CD4-positive, alpha-beta T cell treated with Interleukin-17A for 1 hour (primary cell): ENCODE results near the gene MTM1.
A peak's percentile ranks its signal among the peaks of the same experiment; 100 is the strongest.

Experiments
- DNase-seq: peaks from one replicate; pipeline ENCODE4 v3.0.0-alpha.2; 2020

MTM1 gene

DNA sequence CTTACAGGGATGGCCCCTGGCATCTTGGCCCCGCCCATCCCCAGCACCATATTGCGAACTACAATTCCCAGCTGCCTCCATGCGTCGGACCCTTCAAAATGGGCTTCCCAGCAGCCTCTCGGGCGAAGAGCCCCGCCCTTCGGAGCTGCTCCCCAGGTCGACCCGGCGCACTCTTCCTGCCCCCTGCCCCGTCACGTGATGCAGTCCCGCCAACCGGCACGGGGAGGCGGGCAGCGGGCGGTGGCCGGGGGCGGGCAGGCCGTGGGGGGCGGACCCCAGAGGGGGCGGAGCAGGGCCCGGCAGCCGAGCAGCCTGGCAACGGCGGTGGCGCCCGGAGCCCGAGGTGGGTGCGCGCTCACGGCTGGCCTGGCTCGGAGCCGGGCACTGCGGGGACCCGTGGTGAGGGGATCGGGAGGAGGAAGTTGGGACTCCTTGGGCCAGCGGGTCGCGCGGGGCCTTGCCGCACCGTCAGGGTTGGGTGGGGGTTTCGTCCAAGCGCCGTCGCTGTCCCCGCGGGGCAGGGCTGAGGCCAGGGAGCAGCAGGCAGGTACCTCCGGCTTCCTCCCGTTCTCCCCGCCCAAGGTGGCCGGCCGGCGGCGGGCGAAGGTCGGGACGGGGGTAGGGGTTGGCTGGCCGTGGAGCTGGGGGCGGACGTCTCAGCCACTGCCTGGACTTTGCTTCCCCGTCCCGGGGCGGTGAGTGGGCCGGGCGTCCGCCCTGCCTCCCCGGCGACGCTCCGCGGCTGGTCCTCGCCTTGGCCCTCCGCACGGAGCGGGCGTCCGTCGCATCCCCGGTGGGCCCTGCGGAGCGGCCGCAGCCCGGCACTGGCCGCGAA is at the start of gene MTM1:
Gene MTM1 (plus strand): TSS at position 302 of the 835 bp plus-strand sequence. CDS start 23,994 bp downstream, outside the sequence.
- DNase-seq = peak; percentile 94

DNA sequence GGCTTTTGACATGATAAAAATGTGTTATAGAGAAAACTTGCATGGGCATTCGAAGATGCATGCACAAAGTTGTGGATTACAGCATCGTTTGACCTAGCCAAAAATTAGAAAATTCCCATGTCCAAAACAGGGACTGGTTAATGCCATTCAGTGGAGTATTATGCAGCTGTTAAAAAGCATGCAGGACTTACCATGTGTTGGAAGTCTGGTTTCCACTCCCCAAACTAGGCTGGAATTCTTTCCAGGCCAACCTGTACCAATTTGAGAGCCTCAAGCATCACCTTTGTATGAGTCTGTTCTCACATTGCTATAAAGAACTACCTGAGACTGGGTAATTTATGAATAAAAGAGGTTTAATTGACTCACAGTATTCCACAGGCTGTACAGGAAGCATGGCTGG is 45.9 kb upstream of the MTM1 start:
- DNase-seq = no peak

DNA sequence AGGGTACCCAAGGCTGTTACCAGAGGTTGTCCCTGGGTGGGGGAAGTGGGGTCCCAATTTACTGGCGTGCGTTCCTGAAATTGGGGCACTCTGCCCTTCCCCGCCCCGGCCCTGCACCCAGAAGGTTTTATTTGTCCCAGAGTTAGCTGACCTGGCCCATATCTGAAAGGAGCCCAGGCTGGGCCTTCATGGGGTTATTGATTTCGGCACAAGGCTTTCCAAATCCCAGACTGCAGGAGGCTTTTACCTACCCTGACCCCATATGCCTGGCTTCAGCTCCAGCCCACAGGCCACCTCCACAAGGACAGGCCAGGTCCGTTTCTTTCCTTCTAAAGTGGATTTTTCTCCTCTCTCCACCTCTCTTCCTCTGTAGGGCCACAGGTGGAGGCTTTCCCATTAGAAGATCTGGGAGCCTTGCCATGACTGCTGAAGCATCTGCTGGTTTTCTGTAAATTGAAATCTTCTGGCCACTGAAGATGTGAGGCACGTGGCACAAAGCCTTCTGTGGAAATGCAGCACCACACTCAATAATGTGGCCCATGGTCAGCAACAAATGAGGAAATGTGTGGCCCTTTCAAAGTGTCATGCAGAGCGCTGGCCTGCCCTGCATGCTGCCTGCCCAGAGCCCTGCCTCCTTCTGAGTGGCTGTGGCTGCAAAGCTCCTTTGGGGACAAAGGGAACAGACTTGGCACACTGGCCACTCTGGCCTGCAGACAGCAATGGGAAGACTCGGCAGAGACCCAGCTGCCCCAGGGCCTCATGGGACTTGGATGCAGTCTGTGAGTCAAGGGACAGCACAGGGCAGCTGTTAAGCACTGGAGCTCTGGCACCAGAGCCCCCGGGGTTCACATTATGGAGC is 43.1 kb upstream of the MTM1 start:
- no peak for DNase-seq

DNA sequence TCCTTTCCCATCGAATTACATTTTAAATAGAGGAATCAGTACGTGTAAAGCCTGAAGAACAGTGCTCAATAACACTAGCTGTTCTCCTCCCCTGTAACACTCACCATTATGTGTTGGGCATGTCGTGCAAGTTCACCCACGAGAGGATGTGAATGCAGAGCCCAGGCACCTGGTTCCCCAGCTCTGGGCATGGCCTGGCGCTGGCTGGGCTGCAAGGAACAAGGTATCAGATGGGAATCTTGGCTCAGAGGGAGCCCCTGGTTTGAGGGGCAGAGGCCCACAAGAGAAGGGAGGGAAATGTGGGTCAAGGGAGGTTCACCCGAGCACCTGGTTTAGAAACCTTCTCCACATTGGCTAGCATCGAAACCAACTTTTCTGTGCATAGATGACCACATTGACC is 41.7 kb upstream of the MTM1 start:
- no peak for DNase-seq

DNA sequence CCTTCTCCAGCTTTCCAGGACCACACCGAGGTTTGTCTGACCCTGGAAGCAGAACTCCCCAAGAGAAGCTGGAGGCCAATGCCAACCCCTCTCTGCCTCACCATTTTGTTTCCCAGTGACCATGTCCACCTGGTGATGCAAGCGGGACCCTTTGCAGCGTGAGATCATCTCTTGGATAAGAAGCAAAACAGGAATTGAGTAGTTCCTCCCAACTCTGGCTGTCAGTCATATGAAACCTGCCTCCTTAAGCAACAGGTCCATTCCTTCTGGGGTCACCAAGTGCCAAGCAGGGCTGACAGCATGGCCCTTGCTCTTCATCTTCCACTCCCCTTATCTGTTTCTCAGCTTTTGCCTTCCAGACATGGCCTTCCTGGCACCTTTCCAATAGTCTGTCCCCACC is 41.3 kb upstream of the MTM1 start:
- DNase-seq = no peak

DNA sequence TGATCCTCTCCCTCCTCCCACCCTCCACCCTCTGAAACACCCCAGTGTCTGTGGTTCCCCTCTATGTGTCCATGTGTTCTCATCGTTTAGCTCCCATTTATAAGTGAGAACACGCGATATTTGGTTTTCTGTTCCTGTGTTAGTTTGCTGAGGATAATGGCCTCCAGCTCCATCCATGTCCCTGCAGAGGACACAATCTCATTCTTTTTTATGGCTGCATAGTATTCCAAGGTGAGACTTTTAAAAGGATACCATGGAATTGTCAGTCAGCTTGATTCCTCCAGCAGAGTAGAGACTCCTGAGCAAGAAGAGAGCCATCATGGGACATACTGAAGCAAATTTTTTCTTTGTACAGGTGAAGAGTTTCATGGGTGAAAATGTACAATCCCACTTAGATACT is 38.8 kb upstream of the MTM1 start:
- no peak for DNase-seq

DNA sequence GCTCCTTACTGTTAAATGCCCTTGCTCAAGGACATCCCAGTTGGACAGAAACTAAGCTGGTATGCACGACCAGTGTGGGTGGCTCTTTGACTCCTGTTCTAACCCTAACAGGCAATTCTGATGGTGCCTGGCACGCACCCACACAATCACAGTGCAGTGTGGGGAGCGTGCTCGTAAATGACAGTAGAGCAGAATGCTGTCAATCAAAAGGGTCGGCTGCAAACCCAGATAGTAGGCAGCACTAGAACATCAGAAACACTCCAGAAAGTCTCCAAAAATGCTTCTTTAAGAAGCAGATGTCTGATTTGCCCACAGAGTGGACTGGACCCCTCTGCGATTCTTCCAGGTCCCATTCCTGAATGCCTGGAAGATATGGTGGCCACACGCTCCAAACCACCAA is 37.6 kb upstream of the MTM1 start:
- DNase-seq = no peak

DNA sequence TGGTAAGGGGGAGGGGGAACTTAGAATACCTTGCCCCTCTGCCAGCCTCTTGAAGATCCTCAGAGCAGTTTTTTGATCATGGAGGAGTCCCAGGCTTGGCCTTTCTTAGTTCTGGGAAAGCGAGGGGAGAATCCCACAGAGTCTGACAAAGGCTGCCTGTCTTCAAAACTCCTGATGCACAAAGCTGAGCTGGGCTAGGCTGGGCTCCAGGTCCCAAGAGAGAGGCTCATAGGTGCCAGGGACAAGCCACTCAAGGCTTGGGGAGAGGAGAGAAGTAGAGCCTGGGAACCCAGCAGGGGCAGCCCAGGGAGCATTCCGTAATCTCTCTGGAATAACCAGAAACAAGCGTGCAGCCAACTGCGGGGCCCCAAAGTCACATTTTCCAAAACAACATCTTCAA is 37.0 kb upstream of the MTM1 start:
- no peak for DNase-seq

DNA sequence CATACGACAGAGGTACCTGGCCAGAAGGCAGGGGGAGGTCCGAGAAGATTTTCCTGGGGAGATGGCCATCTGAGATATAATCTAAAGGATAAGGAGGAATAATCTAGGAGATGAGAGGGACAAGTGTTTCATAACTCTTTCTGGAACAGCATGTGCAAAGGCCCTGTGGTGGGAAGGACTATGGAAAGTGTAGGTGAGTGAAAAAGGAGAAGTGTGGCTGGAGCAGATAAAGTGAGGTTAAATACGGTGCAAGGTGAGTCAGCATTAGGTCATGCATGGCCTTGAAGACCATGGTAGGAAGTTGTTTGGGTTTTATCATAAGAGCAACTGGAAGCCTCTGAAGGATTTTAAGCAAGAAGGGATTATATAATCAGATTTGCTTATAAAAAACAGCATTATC is 34.6 kb upstream of the MTM1 start:
- DNase-seq = no peak

DNA sequence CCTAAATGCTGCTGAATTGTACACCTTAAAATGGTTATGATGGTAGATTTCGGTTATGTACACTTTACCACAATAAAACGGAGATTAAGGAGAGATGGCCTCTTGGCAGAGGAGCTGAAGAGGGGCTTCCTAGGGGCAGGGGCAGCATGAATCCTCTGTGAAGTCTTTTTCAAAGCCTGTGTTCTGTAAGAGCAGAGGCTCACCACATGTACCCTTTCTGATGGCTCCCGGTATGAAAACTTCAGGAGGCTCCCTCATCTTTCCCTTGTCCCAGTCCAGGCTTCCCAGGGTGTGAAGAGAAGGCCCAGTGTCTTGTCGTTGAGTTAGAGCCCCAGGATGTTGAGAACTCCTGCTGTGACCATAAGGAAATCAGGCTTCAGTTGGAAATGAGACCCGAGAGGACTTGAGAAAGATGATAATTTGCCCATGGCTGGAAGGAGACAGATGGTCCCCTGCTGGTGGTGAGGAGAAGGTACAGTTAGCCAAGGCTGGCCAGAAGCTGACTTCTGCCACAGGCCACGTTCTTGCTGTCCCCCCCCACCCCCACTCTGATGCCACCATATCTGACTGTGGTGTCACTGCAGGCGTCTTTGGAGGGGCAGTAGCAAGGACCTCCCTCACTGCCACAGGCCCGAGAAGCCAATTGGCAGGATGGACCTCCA is 31.8 kb upstream of the MTM1 start:
- DNase-seq = no peak

DNA sequence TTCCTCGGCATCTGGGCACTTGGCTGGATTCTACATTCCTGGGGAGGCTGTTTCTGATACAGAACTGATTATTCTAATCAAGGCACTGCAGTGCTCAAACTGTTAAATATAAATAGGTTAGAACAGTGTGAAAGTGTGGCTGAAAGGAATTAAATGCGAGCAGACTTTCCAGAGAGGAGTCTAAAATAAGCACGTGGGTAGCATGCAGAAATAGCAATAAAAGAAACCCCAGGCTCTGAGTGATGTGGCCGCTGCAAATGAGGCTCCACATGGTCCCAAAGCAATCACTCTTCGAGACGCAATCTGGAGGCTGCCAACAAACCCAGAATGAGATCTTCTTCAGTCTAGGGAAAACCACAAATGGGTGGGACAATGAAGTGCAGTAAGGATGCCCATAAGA is 30.6 kb upstream of the MTM1 start:
- DNase-seq = no peak

DNA sequence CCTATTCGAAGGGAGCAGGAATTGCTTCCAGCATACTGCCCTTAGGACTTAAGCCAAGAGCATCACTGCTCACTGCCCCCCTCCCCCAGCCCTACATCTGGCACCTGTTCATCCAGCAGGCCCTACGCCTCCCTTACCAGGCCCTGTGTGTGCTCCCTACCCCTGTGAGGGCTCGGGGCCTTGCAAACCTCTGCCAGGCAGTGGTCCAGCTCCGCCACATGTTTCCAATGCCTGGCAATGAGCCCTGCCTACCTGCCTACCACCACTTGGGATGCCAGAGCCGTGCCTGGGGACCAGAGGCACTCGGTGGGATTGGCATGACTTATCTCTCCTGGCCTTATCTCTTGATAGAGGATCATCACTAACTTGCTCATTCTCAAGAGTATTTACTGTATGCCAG is 27.5 kb upstream of the MTM1 start:
- DNase-seq = no peak

DNA sequence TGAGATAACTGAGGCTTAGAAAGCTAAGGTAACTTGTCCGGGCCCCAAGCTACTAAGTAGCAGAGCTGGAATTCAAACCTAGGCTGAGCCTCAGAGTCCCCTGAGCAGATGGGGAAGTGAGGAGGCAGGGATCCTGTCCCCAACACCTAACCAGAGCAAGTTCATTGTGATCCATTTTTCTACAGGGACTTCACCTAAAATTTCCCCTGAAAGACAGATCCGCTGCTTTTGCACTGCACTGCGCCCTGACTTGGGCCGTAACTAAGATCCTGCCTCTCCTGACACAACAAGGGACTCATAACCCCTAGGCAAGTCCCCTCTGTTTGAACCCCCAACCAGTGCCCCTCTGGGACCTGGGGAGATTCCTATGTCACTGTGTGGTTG is 25.6 kb upstream of the MTM1 start:
- no peak for DNase-seq

DNA sequence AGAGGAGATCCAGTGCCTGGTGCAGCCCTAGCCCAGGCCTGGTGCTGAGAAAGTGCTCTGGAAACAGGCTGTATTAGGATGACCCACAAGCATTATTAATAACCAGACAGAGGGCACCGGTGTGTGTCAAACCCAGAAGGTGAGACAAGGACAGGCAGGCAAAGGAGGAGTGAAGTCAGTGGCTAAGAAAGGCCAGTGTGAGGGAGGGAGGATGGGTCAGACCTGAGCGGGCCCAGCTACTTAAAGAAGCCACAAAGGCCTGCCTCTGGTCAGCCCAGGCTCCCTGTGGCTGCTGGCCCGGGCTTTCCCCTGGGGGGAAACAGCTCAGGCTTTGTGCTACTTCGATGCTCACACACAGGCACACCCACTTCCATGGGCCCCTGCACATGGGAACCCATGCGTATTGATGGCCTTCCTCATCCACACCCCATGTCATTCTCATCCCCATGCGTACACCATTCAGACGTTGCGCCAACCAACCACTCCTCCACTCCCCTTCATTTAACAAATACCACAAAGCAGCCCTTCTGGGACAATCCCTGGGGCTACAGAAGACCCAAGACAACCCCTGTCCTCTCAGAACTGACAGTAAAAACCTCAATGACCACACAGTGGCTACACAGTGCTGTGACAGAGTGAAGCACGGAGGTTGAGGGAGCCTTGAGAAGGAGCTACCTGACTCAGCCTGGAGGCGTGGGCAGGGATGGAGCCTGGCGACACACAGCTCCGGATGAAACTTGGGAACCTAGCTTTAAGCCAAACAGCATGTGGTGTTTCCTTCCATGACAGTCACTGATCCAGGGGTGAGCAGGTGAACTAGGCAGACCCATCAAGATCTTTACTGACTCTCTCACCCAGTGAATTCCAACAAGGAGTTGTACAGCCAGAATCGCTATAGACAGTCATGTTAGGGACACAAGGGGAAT is 24.9 kb upstream of the MTM1 start:
- DNase-seq = no peak

DNA sequence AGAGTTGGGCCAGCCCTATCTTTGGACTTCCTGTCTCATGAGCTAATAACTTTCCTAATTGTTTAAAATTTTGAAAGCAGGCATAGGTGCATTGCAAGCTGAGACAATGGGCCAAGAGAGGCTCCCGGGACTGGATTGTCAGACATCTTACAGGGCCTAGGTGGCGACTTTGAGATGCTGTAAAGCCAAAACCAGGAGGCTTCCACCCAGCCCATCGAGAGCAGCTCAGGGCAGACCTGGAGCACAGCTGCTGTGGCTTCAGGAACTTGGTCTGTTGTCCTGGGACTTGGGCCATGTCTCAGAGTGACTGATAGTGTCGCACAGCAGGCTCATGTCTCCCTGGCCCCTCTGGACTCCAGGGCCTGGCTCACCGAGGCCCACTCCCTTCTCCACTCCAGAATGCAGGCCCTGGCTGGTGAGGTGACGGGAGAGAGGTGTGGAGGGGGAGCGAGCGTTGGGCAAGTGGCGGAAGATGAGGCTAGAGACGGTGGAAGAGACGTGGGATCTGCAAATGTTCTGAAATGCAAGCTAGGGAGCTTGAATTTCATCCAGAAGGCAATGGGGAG is 24.1 kb upstream of the MTM1 start:
- peak; percentile 18 for DNase-seq

DNA sequence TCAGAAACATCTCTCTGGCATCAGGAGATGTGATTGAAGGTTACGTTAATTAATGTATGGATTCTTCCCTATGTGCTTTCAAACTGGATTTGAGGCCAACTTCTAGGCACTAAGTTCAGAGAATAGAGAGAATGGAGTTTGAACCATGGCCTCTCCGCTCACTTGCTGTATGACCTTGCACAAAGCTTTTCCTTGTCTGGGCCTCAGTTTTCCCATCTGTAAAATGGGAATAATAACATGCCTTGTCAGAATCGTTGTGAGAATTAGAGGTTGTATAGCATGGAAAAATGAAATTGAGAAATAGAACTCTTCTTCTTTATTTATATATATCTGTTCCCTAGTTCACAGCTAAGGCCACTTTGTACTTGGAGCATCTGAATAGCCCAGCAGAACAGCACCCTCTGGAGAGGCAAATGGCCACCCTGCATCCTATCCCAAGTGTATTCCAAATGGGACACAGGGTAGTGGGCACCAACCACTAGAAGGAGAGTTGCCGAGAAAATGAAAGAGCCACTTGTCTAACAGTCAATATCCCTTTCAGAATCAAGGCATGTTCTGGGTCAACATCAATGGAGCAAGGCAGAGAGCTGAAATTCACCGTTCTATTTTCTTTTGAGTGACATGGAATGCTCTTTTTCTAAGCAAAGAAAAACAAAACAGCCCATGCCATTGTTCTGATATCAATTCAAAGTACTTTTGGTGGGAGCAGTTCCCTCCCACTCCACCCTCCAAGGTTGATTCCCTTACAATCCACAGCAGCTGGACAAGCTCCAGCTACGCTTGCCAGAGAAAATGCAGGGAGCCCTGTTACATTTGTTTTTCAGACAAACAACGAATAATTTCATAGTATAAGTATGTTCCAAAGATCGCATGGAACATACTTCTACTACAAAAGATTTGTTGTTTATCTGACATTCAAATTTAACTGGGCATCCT is 23.3 kb upstream of the MTM1 start:
- no peak for DNase-seq

DNA sequence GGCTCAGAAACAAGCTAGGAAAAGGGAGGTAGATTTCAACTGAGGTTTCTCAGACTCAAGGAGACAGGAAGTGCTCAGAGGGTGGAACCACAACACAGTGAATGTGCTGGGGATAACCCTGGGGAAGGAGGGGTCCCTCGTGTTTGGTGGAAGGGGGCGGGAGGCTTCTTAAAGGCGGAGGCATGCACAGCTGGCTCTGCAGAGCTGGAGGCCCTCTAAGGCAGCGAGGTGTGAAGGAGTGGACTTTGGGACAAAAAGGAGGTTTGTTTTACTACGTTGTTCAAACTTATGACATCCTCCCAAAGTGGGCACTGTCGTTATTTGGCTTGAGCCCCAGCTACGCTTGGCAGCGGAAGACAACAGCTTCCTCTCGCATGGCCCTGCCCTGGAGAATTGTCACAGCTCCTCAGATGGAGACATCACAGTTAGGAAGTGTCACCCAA is 21.7 kb upstream of the MTM1 start:
- peak; percentile 59 for DNase-seq

DNA sequence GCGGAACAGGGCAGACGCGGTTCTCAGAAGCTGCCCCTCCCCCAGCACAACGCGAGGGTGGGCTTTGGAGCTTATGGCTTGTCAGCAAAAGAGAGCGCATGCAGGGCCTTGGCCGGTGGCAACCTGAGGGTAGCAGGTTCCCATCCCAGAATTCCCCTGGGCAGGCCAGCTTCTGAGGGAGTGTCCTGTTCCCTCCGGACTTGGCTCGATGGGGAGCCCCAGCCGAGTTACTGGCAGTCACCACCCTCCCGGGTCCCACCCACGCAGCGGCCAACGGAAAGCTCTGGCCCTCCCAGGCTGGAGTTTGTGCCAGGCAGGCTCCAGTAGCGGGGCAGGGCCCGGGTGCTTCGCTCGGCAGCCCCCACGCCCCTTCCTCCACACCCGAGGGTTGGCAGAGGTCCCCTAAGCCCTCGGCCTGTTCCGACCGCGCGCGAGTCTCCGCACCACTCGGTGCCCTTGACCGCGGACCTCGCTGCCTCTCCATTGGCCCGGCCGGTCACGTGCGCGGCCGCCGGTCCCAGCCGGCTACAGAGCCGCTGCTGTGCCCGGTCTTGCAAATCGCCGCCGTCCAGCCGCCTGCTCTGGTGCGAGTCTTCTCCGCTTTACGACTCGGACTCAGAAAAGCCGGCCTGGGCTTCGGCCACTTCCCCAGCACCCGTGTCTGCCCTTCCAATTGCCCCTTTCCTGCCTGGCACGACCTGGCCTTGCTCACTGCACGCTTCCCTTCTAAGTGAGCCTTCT is 20.9 kb upstream of the MTM1 start:
- DNase-seq = no peak

DNA sequence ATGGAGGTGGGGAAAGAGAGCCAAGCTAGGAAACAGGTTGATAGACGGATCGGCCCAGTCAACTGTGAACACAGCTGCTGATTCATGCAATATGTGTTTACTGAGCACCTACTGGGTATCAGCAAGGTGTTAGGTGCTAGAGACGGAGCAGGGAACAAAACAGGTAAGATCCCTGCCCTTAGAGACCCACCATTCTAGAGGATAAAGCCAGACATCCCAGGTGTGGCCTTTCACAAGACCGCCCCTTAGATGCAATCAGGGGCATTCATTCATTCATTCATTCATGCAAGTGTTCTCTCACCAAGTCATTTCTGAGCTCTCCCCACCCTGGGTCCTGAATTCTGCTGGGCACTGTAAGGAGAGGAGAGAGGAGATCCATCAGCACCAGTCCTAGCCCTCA is 20.2 kb upstream of the MTM1 start:
- DNase-seq = no peak

DNA sequence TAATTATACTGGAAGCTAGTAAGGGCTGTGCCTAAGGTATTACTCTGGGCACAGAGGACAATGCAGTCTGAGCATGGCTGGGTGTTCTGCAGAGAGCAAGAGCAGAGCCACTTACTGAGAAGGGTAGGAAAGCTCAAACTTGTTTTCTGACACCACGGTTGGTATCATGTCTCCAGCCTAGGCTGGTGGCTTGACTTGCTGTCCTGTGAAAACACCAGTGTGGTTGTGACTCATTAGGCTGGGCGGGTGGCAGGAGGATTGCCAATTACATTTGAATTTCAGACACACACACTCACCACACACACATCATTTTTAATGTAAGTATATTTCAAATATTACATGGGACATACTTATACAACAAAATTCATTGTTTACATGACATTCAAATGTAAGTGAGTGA is 19.7 kb upstream of the MTM1 start:
- no peak for DNase-seq
